ENCODE data around the gene CCDC148. TPM values are rescaled to one million over a fixed set of nuclear protein-coding genes. Genes with fewer than 3 reads are reported as not detected.

Gene CCDC148
- total RNA-seq = 1 to 10 TPM; 2.7 to 5.0 TPM
- polyA plus RNA-seq (2013, experiment 1 of 2) = 2.2 TPM
- polyA plus RNA-seq (2013, experiment 2 of 2) = 2.3 TPM
- long read RNA-seq, experiment 1, partial matches to known transcripts = 1 of 3 reads
- long read RNA-seq, experiment 1, other reads (novel, unspliced or antisense) = 1 of 3 reads
- long read RNA-seq, experiment 2, partial matches to known transcripts = 0 of 5 reads
- long read RNA-seq, experiment 2, other reads (novel, unspliced or antisense) = 4 of 5 reads
- long read RNA-seq, experiment 3, partial matches to known transcripts = 1 of 3 reads
- long read RNA-seq, experiment 3, other reads (novel, unspliced or antisense) = 1 of 3 reads
- long read RNA-seq, experiment 4, partial matches to known transcripts = 2 of 3 reads
- long read RNA-seq, experiment 4, other reads (novel, unspliced or antisense) = 1 of 3 reads

- H3K9ac ChIP-seq (ENCODE audit: extremely low read depth, low read length, poor library complexity, severe bottlenecking) = peak within 1 kb of the TSS; percentile 92
- no peaks in the 10 kb centered on the region for H3K9me3 ChIP-seq (ENCODE audit: control insufficient read depth, low read length)
- peak within 1 kb of the TSS; percentile 97 for H3K4me3 Mint-ChIP-seq
- no peaks in the 10 kb centered on the region for H3K36me3 Mint-ChIP-seq (ENCODE audit: low read depth)
- H3K27me3 Mint-ChIP-seq (ENCODE audit: insufficient read depth) = peaks cover 2% of the 10 kb centered on the region
- peaks cover 35% of the 10 kb centered on the region for H3K4me1 Mint-ChIP-seq
- peak within 1 kb of the TSS; percentile 99 for H3K27ac Mint-ChIP-seq
- TF ChIP-seq CTCF (conservative IDR thresholded peaks at IDR 0.05) = peak; percentile 33
- peak within 1 kb of the TSS; percentile 90 for H3K27ac ChIP-seq (ENCODE audit: low read depth, low read length)
- 1 to 6% methylated on average over 6 to 39 of the region's 48 CpGs for WGBS, 2 experiments (ENCODE audit: insufficient coverage in 1 of 2, insufficient read length in 1 of 2)
- H3K4me1 ChIP-seq (ENCODE audit: control insufficient read depth, insufficient read depth, low read length) = peaks cover 5% of the 10 kb centered on the region
- peak; percentile 97 for DNase-seq
- H3K4me3 ChIP-seq (ENCODE audit: low read length) = peak within 1 kb of the TSS; percentile 91
- no peaks in the 10 kb centered on the region for H3K9me3 Mint-ChIP-seq
- no peaks in the 10 kb centered on the region for H3K27me3 ChIP-seq (ENCODE audit: control insufficient read depth, insufficient read depth, low read length, poor library complexity, severe bottlenecking)
- H3K36me3 ChIP-seq (ENCODE audit: control insufficient read depth, insufficient read depth, low read length) = no peaks in the 10 kb centered on the region
Observed at GRCh38 chr2:158456309-158457066, at the start of gene CCDC148, which contains the start of gene PKP4. Gene CCDC148 (minus strand): TSS chr2:158456753. CDS start chr2:158456439, 314 bp downstream. Gene PKP4 (plus strand): TSS chr2:158456952. CDS start chr2:158533185, 76,233 bp downstream.

GRCh38 chr2:158505448-158505934 is 48.9 kb upstream of the CCDC148 start:
- Histone ChIP-seq H3K27ac (ENCODE audit: low read depth, low read length) (no peak overlapping the region), H3K4me1 (ENCODE audit: control insufficient read depth, insufficient read depth, low read length) (peaks cover 2% of the 10 kb centered on the region), H3K27me3 (ENCODE audit: control insufficient read depth, insufficient read depth, low read length, poor library complexity, severe bottlenecking) (no peaks in the 10 kb centered on the region), H3K9ac (ENCODE audit: extremely low read depth, low read length, poor library complexity, severe bottlenecking) (no peak overlapping the region), H3K4me3 (ENCODE audit: low read length) (no peak overlapping the region), H3K36me3 (ENCODE audit: control insufficient read depth, insufficient read depth, low read length) (no peaks in the 10 kb centered on the region), H3K9me3 (ENCODE audit: control insufficient read depth, low read length) (no peaks in the 10 kb centered on the region)
- H3K27ac Mint-ChIP-seq = peak overlapping the region; percentile 93
- peaks cover 19% of the 10 kb centered on the region for H3K4me1 Mint-ChIP-seq
- WGBS, 2 experiments (ENCODE audit: insufficient coverage in 1 of 2, insufficient read length in 1 of 2) = 88 to 95% methylated on average over 3 to 4 of the region's 4 CpGs
- no peak overlapping the region for H3K4me3 Mint-ChIP-seq
- peak; percentile 61 for DNase-seq
- H3K9me3 Mint-ChIP-seq = no peaks in the 10 kb centered on the region
- no peaks in the 10 kb centered on the region for H3K27me3 Mint-ChIP-seq (ENCODE audit: insufficient read depth)
- no peaks in the 10 kb centered on the region for H3K36me3 Mint-ChIP-seq (ENCODE audit: low read depth)
- TF ChIP-seq CTCF (conservative IDR thresholded peaks at IDR 0.05) = no peak

- peaks cover 2% of the 10 kb centered on the region for H3K4me1 ChIP-seq (ENCODE audit: control insufficient read depth, insufficient read depth, low read length)
- no peak overlapping the region for H3K4me3 ChIP-seq (ENCODE audit: low read length)
- no peak for DNase-seq
- no peak for TF ChIP-seq CTCF (conservative IDR thresholded peaks at IDR 0.05)
- H3K9ac ChIP-seq (ENCODE audit: extremely low read depth, low read length, poor library complexity, severe bottlenecking) = no peak overlapping the region
- WGBS, 2 experiments (ENCODE audit: insufficient coverage in 1 of 2, insufficient read length in 1 of 2) = 97 to 100% methylated on average over 2 to 3 of the region's 3 CpGs
- no peaks in the 10 kb centered on the region for H3K36me3 ChIP-seq (ENCODE audit: control insufficient read depth, insufficient read depth, low read length)
- no peak overlapping the region for H3K27ac ChIP-seq (ENCODE audit: low read depth, low read length)
- no peaks in the 10 kb centered on the region for H3K27me3 ChIP-seq (ENCODE audit: control insufficient read depth, insufficient read depth, low read length, poor library complexity, severe bottlenecking)
- H3K27me3 Mint-ChIP-seq (ENCODE audit: insufficient read depth) = no peaks in the 10 kb centered on the region
- H3K4me1 Mint-ChIP-seq = peaks cover 19% of the 10 kb centered on the region
- no peak overlapping the region for H3K4me3 Mint-ChIP-seq
- H3K36me3 Mint-ChIP-seq (ENCODE audit: low read depth) = no peaks in the 10 kb centered on the region
- no peak overlapping the region for H3K27ac Mint-ChIP-seq
- H3K9me3 Mint-ChIP-seq = no peaks in the 10 kb centered on the region
- no peaks in the 10 kb centered on the region for H3K9me3 ChIP-seq (ENCODE audit: control insufficient read depth, low read length)
Observed at GRCh38 chr2:158504088-158504487, 47.5 kb upstream of the CCDC148 start.

Measured in endodermal cell (in vitro differentiated cells).